GM18505 (cell line): ENCODE data around the gene ERO1A.

Experiments
- ATAC-seq: cut with Tn5 transposase; IDR thresholded peaks from one replicate; pipeline ENCODE4 v1.9.1; 2021; ENCODE audit not compliant: unreplicated experiment
- POLR2A ChIP-seq: IDR thresholded peaks from 4 replicates; pipeline ENCODE4 v1.6.1; 2011; ENCODE audit warnings: borderline replicate concordance; ENCODE audit not compliant: insufficient read depth, insufficient read length; ENCODE audit errors: extremely low read depth

The ERO1A gene

GRCh38 chr14:52690983-52691760 is 4.2 kb downstream of the ERO1A start:
- ATAC-seq = no peak
- no peak for TF ChIP-seq POLR2A

GRCh38 chr14:52686176-52686575 is 9.2 kb downstream of the ERO1A start:
- no peak for TF ChIP-seq POLR2A
- no peak for ATAC-seq

GRCh38 chr14:52683985-52684520 is 11.3 kb downstream of the ERO1A start:
- no peak for ATAC-seq
- no peak for TF ChIP-seq POLR2A

GRCh38 chr14:52678591-52678990 is 16.8 kb downstream of the ERO1A start:
- ATAC-seq = no peak
- TF ChIP-seq POLR2A = no peak

DNA sequence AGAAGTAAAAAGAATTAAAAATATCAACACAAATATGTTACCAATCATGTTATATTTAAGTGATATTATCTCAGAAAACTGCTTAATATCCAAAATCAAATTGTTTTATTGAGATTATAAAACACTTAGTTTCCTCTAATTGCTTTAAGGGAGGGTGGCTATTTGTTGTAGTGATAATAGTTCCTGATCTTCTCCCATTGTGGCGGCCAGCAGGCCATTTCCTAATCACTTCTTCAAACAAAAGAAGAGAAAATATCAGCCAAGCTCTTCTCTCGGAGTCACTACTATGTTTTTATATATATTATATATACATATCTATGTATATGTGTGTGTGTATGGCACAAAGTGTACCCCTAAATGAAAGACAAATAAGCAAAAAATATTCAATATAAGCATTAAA is 31.5 kb downstream of the ERO1A start:
- TF ChIP-seq POLR2A = no peak
- no peak for ATAC-seq

- ATAC-seq = no peak
- TF ChIP-seq POLR2A = no peak
These were observed 34.0 kb downstream of the ERO1A start for GRCh38 chr14:52661314-52661713.

- no peak for ATAC-seq
- TF ChIP-seq POLR2A = no peak
These were observed 34.5 kb downstream of the ERO1A start for GRCh38 chr14:52660832-52661231.

DNA sequence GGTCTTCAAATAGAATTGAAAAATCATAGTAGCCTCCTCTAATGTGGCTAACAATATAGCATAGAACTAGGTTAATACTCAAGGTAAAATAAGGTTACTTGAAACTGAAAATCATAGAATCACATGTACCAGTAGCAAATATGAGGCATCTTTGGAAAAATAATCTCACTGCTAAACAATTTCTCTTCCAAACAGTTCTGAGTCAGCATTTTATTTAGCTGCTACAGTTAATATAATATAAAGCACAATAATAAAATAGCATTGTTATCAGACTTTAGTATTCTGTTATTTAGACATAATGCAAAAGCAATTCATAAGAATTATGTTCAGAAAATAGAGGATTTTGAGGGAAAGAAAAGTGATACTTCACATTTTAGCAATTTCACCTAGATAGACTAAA is 35.0 kb downstream of the ERO1A start:
- no peak for TF ChIP-seq POLR2A
- ATAC-seq = no peak

GRCh38 chr14:52656905-52657304 is 38.5 kb downstream of the ERO1A start:
- ATAC-seq = no peak
- TF ChIP-seq POLR2A = no peak

DNA sequence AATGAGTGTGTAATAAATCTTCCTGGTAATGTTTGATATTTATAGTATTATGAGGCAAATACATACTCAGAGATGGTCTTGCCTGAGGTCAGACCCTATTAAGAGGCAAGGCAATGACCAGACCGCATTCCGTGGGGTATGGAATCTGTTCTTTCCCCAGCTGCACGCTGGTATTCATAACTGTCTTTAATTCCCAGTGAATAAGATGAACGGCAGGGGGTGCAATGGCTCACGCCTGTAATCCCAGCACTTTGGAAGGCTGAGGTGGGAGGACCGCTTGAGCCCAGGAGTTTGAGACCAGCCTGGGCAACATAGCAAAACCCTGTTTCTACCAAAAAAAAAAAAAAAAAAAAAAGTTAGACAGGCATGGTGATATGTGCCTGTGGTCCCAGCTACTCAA is 44.6 kb downstream of the ERO1A start:
- no peak for TF ChIP-seq POLR2A
- no peak for ATAC-seq

DNA sequence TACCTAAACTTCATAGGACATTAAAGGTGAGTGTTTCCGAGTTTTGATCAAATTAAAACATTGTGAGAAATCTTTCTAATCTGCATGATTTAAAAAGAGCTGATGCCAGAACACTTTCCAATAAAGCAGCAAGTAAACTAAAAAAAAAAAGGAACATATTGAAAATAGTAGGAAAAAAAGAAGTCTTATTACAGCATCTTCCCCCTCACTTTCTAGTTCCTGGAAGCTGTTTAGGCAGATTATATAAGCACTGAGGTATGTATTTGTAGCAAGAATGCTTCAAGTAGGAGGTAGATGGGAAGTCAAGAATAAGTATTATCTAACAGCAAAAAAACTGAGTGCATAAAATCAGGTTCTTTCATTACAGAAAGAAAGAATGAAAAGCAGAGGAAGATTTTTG is 45.8 kb downstream of the ERO1A start:
- no peak for TF ChIP-seq POLR2A
- no peak for ATAC-seq

DNA sequence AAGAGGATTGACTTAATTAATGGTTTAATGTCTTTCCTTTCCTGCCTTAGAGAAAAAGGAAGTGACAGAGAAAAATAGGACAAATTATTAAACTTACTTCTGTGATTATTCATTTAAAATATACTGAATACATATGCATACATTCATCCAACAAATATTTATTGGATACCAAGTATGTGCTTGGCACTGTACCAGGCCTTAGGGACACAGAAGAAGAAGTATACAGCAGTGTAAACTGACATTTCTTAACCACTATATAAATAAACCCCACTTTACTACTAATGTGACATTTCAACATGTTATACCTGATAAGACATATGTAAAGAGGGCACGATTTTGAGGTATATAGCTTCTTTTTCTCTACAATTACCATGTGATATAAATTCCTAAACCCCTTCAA is 53.6 kb downstream of the ERO1A start:
- no peak for ATAC-seq
- no peak for TF ChIP-seq POLR2A

- no peak for ATAC-seq
These were observed 55.2 kb downstream of the ERO1A start for GRCh38 chr14:52640137-52640536.

GRCh38 chr14:52619687-52620086 is 75.7 kb downstream of the ERO1A start:
- no peak for ATAC-seq
- TF ChIP-seq POLR2A = no peak

More at GRCh38 chr14:52640137-52640536, 55.2 kb downstream of the ERO1A start:
- TF ChIP-seq POLR2A = no peak
